Measurements from ENCODE around the gene COQ8B. TPM values are rescaled to one million over a fixed set of nuclear protein-coding genes. Genes with fewer than 3 reads are reported as not detected.
"Not testable (repeated sequence)": the region's sequence is repeated elsewhere in the genome, so short reads cannot be mapped to it uniquely, and the experiment has no call there.

Gene COQ8B
- 10 to 100 TPM; 23.3 to 26.6 TPM for total RNA-seq

- H3K36me3 ChIP-seq = no peaks in the 10 kb centered on the region
- DNase-seq (ENCODE audit: low spot score) = peak; percentile 99
- H3K27ac ChIP-seq = peak within 1 kb of the TSS; percentile 95 to 98
- H3K4me3 ChIP-seq = peak within 1 kb of the TSS; percentile 80
- H3K9me3 ChIP-seq = no peaks in the 10 kb centered on the region
- TF ChIP-seq CTCF (IDR thresholded peaks at IDR 0.05) = no peak
- no peaks in the 10 kb centered on the region for H3K27me3 ChIP-seq
- peaks cover 0 to 69% of the 10 kb centered on the region in 2 donors for H3K4me1 ChIP-seq
These were observed at the start of gene COQ8B, which contains the start of gene ITPKC for GRCh38 chr19:40716482-40717324. TSS of gene COQ8B (minus strand) at chr19:40716886. CDS start at chr19:40714632, 2,254 bp downstream. TSS of gene ITPKC (plus strand) at chr19:40717112. CDS start at chr19:40717136, 24 bp downstream.

- H3K4me1 ChIP-seq; DNase-seq (ENCODE audit: low spot score); H3K27ac ChIP-seq; H3K9me3 ChIP-seq; H3K27me3 ChIP-seq; H3K4me3 ChIP-seq: not testable (repeated sequence)
- H3K36me3 ChIP-seq = peaks cover 51% of the 10 kb centered on the region
These were observed 49.7 kb upstream of the COQ8B start for GRCh38 chr19:40766385-40766784.

GRCh38 chr19:40763963-40764362 is 47.3 kb upstream of the COQ8B start:
- Histone ChIP-seq H3K4me3 (no peak overlapping the region), H3K9me3 (no peaks in the 10 kb centered on the region), H3K4me1 (no peaks in the 10 kb centered on the region), H3K27ac (no peak overlapping the region), H3K27me3 (no peaks in the 10 kb centered on the region), H3K36me3 (peaks cover 72% of the 10 kb centered on the region)
- no peak for TF ChIP-seq CTCF (IDR thresholded peaks at IDR 0.05)
- DNase-seq (ENCODE audit: low spot score) = no peak

GRCh38 chr19:40763526-40763925 is 46.8 kb upstream of the COQ8B start:
- Histone ChIP-seq H3K36me3 (peaks cover 77% of the 10 kb centered on the region), H3K4me1 (no peaks in the 10 kb centered on the region), H3K4me3 (no peak overlapping the region), H3K9me3 (no peaks in the 10 kb centered on the region), H3K27me3 (no peaks in the 10 kb centered on the region), H3K27ac (no peak overlapping the region)
- TF ChIP-seq CTCF (IDR thresholded peaks at IDR 0.05) = no peak
- no peak for DNase-seq (ENCODE audit: low spot score)

GRCh38 chr19:40762754-40763470 is 46.2 kb upstream of the COQ8B start:
- no peak overlapping the region for H3K4me3 ChIP-seq
- no peaks in the 10 kb centered on the region for H3K4me1 ChIP-seq
- H3K36me3 ChIP-seq = peaks cover 83% of the 10 kb centered on the region
- no peak overlapping the region for H3K27ac ChIP-seq
- no peaks in the 10 kb centered on the region for H3K27me3 ChIP-seq
- no peak for DNase-seq (ENCODE audit: low spot score)
- no peak for TF ChIP-seq CTCF (IDR thresholded peaks at IDR 0.05)
- H3K9me3 ChIP-seq = no peaks in the 10 kb centered on the region

- Histone ChIP-seq H3K27ac (no peak overlapping the region), H3K4me1 (peaks cover 0 to 6% of the 10 kb centered on the region in 2 donors), H3K9me3 (no peaks in the 10 kb centered on the region), H3K4me3 (no peak overlapping the region), H3K27me3 (no peaks in the 10 kb centered on the region), H3K36me3 (peaks cover 78% of the 10 kb centered on the region)
- DNase-seq (ENCODE audit: low spot score) = no peak
- no peak for TF ChIP-seq CTCF (IDR thresholded peaks at IDR 0.05)
These were observed 42.7 kb upstream of the COQ8B start for GRCh38 chr19:40759352-40759751.
